ENCODE data around the gene PARD3.

Gene PARD3

GRCh38 chr10:34156781-34157425, 658.2 kb downstream of the PARD3 start:
- no peak for DNase-seq (ENCODE audit: low spot score)

- DNase-seq (ENCODE audit: low spot score), result no peak
Measured at GRCh38 chr10:34155812-34156211, 659.3 kb downstream of the PARD3 start.

GRCh38 chr10:34154383-34154900, 660.7 kb downstream of the PARD3 start:
- no peak for DNase-seq (ENCODE audit: low spot score)

- no peak for DNase-seq (ENCODE audit: low spot score)
Measured at GRCh38 chr10:34153663-34154382, 661.3 kb downstream of the PARD3 start.

- DNase-seq (ENCODE audit: low spot score), result no peak
Measured at GRCh38 chr10:34152434-34152833, 662.7 kb downstream of the PARD3 start.

- DNase-seq (ENCODE audit: low spot score), result no peak
Measured at GRCh38 chr10:34151931-34152330, 663.2 kb downstream of the PARD3 start.

GRCh38 chr10:34151481-34151880, 663.6 kb downstream of the PARD3 start:
- DNase-seq (ENCODE audit: low spot score), result no peak

- no peak for DNase-seq (ENCODE audit: low spot score)
Measured at GRCh38 chr10:34150103-34150502, 665.0 kb downstream of the PARD3 start.

GRCh38 chr10:34148305-34148657, 666.8 kb downstream of the PARD3 start:
- no peak for DNase-seq (ENCODE audit: low spot score)

- DNase-seq (ENCODE audit: low spot score), result no peak
Measured at GRCh38 chr10:34147641-34148304, 667.3 kb downstream of the PARD3 start.

GRCh38 chr10:34145715-34146114, 669.4 kb downstream of the PARD3 start:
- DNase-seq (ENCODE audit: low spot score), result no peak

- DNase-seq (ENCODE audit: low spot score), result no peak
Measured at GRCh38 chr10:34143466-34143865, 671.6 kb downstream of the PARD3 start.

GRCh38 chr10:34141032-34141680, 673.9 kb downstream of the PARD3 start:
- no peak for DNase-seq (ENCODE audit: low spot score)

- no peak for DNase-seq (ENCODE audit: low spot score)
Measured at GRCh38 chr10:34139559-34139958, 675.5 kb downstream of the PARD3 start.

- no peak for DNase-seq (ENCODE audit: low spot score)
Measured at GRCh38 chr10:34137955-34138354, 677.1 kb downstream of the PARD3 start.

GRCh38 chr10:34137201-34137600, 677.9 kb downstream of the PARD3 start:
- DNase-seq (ENCODE audit: low spot score), result no peak

- no peak for DNase-seq (ENCODE audit: low spot score)
Measured at GRCh38 chr10:34135515-34135914, 679.6 kb downstream of the PARD3 start.

GRCh38 chr10:34134602-34135001, 680.5 kb downstream of the PARD3 start:
- no peak for DNase-seq (ENCODE audit: low spot score)

GRCh38 chr10:34133406-34133805, 681.7 kb downstream of the PARD3 start:
- no peak for DNase-seq (ENCODE audit: low spot score)

GRCh38 chr10:34131152-34131551, 683.9 kb downstream of the PARD3 start:
- no peak for DNase-seq (ENCODE audit: low spot score)

- no peak for DNase-seq (ENCODE audit: low spot score)
Measured at GRCh38 chr10:34127676-34128075, 687.4 kb downstream of the PARD3 start.

GRCh38 chr10:34126371-34127151, 688.5 kb downstream of the PARD3 start:
- DNase-seq (ENCODE audit: low spot score), result no peak

All from hematopoietic multipotent progenitor cell treated with erythropoietin and hydrocortisone succinate and interleukin-3 and kit ligand, for 17 days (in vitro differentiated cells).